ENCODE data around the gene MMRN2. TPM values are rescaled to one million over a fixed set of nuclear protein-coding genes. Genes with fewer than 3 reads are reported as not detected.
"Not testable (repeated sequence)": the region's sequence is repeated elsewhere in the genome, so short reads cannot be mapped to it uniquely, and the experiment has no call there.

Gene MMRN2
- total RNA-seq (2014; rRNA removed; shearing (Covaris generic)) = 0.37 and 0.40 TPM in 2 replicates
- 1.0 and 1.4 TPM in 2 replicates for polyA plus RNA-seq (2014; cell fraction: nucleus; rRNA removed)

- DNase-seq (ENCODE audit: extremely low read depth, low read depth) = no peak
Measured at GRCh38 chr10:86957471-86958115, at the start of gene MMRN2. Gene MMRN2, minus strand, starts transcription at chr10:86957615. Its CDS starts 74 bp downstream, at chr10:86957541.

GRCh38 chr10:87007124-87007523 lies 49.7 kb upstream of the MMRN2 start:
- DNase-seq (ENCODE audit: extremely low read depth, low read depth) = not testable (repeated sequence)

GRCh38 chr10:87000491-87000890 lies 43.1 kb upstream of the MMRN2 start:
- DNase-seq (ENCODE audit: extremely low read depth, low read depth) = no peak

- not testable (repeated sequence) for DNase-seq (ENCODE audit: extremely low read depth, low read depth)
Measured at GRCh38 chr10:86999802-87000403, 42.5 kb upstream of the MMRN2 start.

- DNase-seq (ENCODE audit: extremely low read depth, low read depth) = no peak
Measured at GRCh38 chr10:86992929-86993328, 35.5 kb upstream of the MMRN2 start.

- no peak for DNase-seq (ENCODE audit: extremely low read depth, low read depth)
Measured at GRCh38 chr10:86992456-86992855, 35.0 kb upstream of the MMRN2 start.

- DNase-seq (ENCODE audit: extremely low read depth, low read depth) = not testable (repeated sequence)
Measured at GRCh38 chr10:86991362-86991761, 33.9 kb upstream of the MMRN2 start.

GRCh38 chr10:86988520-86988919 lies 31.1 kb upstream of the MMRN2 start:
- DNase-seq (ENCODE audit: extremely low read depth, low read depth) = no peak

- DNase-seq (ENCODE audit: extremely low read depth, low read depth) = not testable (repeated sequence)
Measured at GRCh38 chr10:86984498-86984897, 27.1 kb upstream of the MMRN2 start.

- DNase-seq (ENCODE audit: extremely low read depth, low read depth) = no peak
Measured at GRCh38 chr10:86981716-86982115, 24.3 kb upstream of the MMRN2 start.

GRCh38 chr10:86981020-86981419 lies 23.6 kb upstream of the MMRN2 start:
- not testable (repeated sequence) for DNase-seq (ENCODE audit: extremely low read depth, low read depth)

GRCh38 chr10:86979977-86980448 lies 22.6 kb upstream of the MMRN2 start:
- DNase-seq (ENCODE audit: extremely low read depth, low read depth) = peak; percentile 23

- no peak for DNase-seq (ENCODE audit: extremely low read depth, low read depth)
Measured at GRCh38 chr10:86979296-86979818, 21.9 kb upstream of the MMRN2 start.

- DNase-seq (ENCODE audit: extremely low read depth, low read depth) = not testable (repeated sequence)
Measured at GRCh38 chr10:86978457-86978856, 21.0 kb upstream of the MMRN2 start.

GRCh38 chr10:86976362-86977056 lies 19.1 kb upstream of the MMRN2 start:
- no peak for DNase-seq (ENCODE audit: extremely low read depth, low read depth)

GRCh38 chr10:86974484-86974883 lies 17.1 kb upstream of the MMRN2 start:
- no peak for DNase-seq (ENCODE audit: extremely low read depth, low read depth)

- no peak for DNase-seq (ENCODE audit: extremely low read depth, low read depth)
Measured at GRCh38 chr10:86972613-86973380, 15.4 kb upstream of the MMRN2 start.

GRCh38 chr10:86971232-86971991 lies 14.0 kb upstream of the MMRN2 start:
- DNase-seq (ENCODE audit: extremely low read depth, low read depth) = peak; percentile 74

GRCh38 chr10:86970982-86971231 lies 13.5 kb upstream of the MMRN2 start:
- DNase-seq (ENCODE audit: extremely low read depth, low read depth) = no peak

Data from NCI-H460 (cell line).